Stimulated activated effector memory CD8-positive, alpha-beta T cell treated with anti-CD3 and anti-CD28 coated beads, Interleukin-12 subunit alpha, Interleukin-12 subunit beta, amount 100 ng/mL, for 72 hours (primary cell): ENCODE data around the gene PROSER3.

Experiments
- ATAC-seq: fragments of 150-1000 bp; cut with Tn5 transposase; 2 replicates; pipeline ENCODE4 v1.10.0; 2021
- DNase-seq, 2 donors: peaks; one replicate each; pipeline ENCODE4 v3.0.0; 2021 to 2022; ENCODE audit warnings: low spot score in 2 of 2
- H3K27ac Mint-ChIP-seq: one replicate; pipeline ENCODE4 v1.8.0; 2022; ENCODE audit warnings: mild to moderate bottlenecking, mixed read lengths
- H3K36me3 Mint-ChIP-seq: one replicate; pipeline ENCODE4 v1.8.0; 2022; ENCODE audit warnings: mild to moderate bottlenecking, mixed read lengths
- H3K4me1 Mint-ChIP-seq: one replicate; pipeline ENCODE4 v1.8.0; 2022; ENCODE audit warnings: mixed read lengths
- H3K4me3 Mint-ChIP-seq: one replicate; pipeline ENCODE4 v1.8.0; 2022; ENCODE audit warnings: mild to moderate bottlenecking, mixed read lengths
- H3K9me3 Mint-ChIP-seq: one replicate; pipeline ENCODE4 v1.8.0; 2022; ENCODE audit warnings: mixed read lengths

PROSER3 gene

GRCh38 chr19:35818445-35818844, 60.5 kb downstream of the PROSER3 start:
- Mint-ChIP-seq H3K4me1 (no peaks in the 10 kb centered on the region), H3K9me3 (no peaks in the 10 kb centered on the region), H3K4me3 (no peak overlapping the region), H3K36me3 (no peaks in the 10 kb centered on the region), H3K27ac (no peak overlapping the region)
- DNase-seq (no peak), ATAC-seq (no peak)
